Measurements from ENCODE around the gene HYAL1.

The HYAL1 gene

GRCh38 chr3:50269460-50269859 lies 33.9 kb downstream of the HYAL1 start:
- H3K36me3 ChIP-seq (ENCODE audit: control insufficient read depth, insufficient read depth, low read length), result no peaks in the 10 kb centered on the region
- no peak overlapping the region for H3K27ac ChIP-seq (ENCODE audit: low read depth, low read length, severe bottlenecking)
- WGBS, 2 experiments (ENCODE audit: insufficient coverage in 2 of 2), result 68 to 83% methylated on average over 2 to 3 of the region's 4 CpGs
- H3K9me3 ChIP-seq (ENCODE audit: control insufficient read depth, low read length), result no peaks in the 10 kb centered on the region
- no peak overlapping the region for H3K4me3 ChIP-seq (ENCODE audit: extremely low read depth, insufficient read depth, low read length, poor library complexity, severe bottlenecking)
- peaks cover 64% of the 10 kb centered on the region for H3K4me1 ChIP-seq (ENCODE audit: control insufficient read depth, insufficient read depth, low read length, poor library complexity, severe bottlenecking)

- Histone ChIP-seq H3K36me3 (ENCODE audit: control insufficient read depth, insufficient read depth, low read length) (no peaks in the 10 kb centered on the region), H3K27ac (ENCODE audit: low read depth, low read length, severe bottlenecking) (no peak within 1 kb of the TSS), H3K9me3 (ENCODE audit: control insufficient read depth, low read length) (no peaks in the 10 kb centered on the region), H3K4me3 (ENCODE audit: extremely low read depth, insufficient read depth, low read length, poor library complexity, severe bottlenecking) (peak within 1 kb of the TSS; percentile 2), H3K4me1 (ENCODE audit: control insufficient read depth, insufficient read depth, low read length, poor library complexity, severe bottlenecking) (peaks cover 70% of the 10 kb centered on the region)
- 68 to 70% methylated on average over 11 to 16 of the region's 21 CpGs for WGBS, 2 experiments (ENCODE audit: insufficient coverage in 2 of 2)
Observed at GRCh38 chr3:50268703-50269451, 34.5 kb downstream of the HYAL1 start, which contains the start of gene SEMA3B. SEMA3B (plus strand) TSS chr3:50269147; CDS start chr3:50269241, 94 bp downstream.

DNA sequence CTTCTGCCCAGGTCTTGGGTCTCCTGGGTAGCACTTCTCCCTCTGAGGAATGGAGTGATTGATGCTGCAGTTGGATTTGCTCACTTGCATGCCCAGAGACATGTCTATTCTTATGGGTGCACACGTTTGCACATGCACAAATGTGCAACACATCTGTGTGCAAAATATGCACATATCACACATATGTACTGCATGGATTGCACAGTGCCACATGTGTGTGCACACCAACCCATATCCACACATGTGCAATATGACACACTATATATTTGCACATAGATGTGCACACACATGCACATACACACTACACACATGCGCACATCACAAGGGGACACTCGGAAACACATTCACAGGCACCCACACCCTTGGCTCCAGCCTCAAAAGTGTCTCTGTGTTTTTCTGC lies 35.1 kb downstream of the HYAL1 start:
- H3K27ac ChIP-seq (ENCODE audit: low read depth, low read length, severe bottlenecking), result no peak overlapping the region
- no peaks in the 10 kb centered on the region for H3K36me3 ChIP-seq (ENCODE audit: control insufficient read depth, insufficient read depth, low read length)
- no peaks in the 10 kb centered on the region for H3K9me3 ChIP-seq (ENCODE audit: control insufficient read depth, low read length)
- WGBS, 2 experiments (ENCODE audit: insufficient coverage in 2 of 2), result 93% methylated on average over 3 of the region's 3 CpGs
- H3K4me3 ChIP-seq (ENCODE audit: extremely low read depth, insufficient read depth, low read length, poor library complexity, severe bottlenecking), result no peak overlapping the region
- H3K4me1 ChIP-seq (ENCODE audit: control insufficient read depth, insufficient read depth, low read length, poor library complexity, severe bottlenecking), result peaks cover 76% of the 10 kb centered on the region

DNA sequence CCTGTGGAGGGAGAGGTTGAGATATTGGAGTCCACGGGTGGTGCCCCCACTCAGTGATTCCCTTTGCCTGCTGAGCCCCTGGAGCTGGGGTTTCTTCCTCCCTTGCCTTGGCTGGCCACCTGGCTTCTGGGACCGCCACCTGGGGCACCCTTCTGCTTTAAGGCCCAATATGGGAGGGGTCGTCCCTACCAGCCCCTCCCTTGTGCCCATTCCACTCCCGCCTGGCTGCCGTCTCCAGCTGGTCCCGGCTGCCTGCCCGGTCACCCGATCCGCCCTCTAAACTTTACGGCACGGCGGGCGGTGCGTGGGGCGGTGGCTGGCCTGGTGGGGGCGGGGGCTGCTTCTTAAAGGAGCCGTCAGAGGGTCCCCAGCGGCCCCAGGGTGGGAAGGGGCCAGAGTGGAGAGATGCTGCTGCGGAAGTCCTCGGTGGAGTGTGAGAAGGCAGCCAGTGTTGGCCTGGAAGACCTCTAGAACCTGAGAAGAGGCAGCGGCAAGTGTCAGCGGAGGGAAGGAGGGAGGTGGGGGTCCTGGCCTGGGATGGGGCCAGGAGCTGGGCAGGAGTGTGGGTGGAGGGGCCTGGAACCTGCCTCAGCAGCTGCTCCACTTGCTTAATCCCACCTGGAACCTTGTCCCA lies 36.0 kb downstream of the HYAL1 start:
- Histone ChIP-seq H3K4me1 (ENCODE audit: control insufficient read depth, insufficient read depth, low read length, poor library complexity, severe bottlenecking) (peaks cover 83% of the 10 kb centered on the region), H3K9me3 (ENCODE audit: control insufficient read depth, low read length) (no peaks in the 10 kb centered on the region), H3K4me3 (ENCODE audit: extremely low read depth, insufficient read depth, low read length, poor library complexity, severe bottlenecking) (peak overlapping the region; percentile 7), H3K27ac (ENCODE audit: low read depth, low read length, severe bottlenecking) (no peak overlapping the region), H3K36me3 (ENCODE audit: control insufficient read depth, insufficient read depth, low read length) (no peaks in the 10 kb centered on the region)
- 27 to 33% methylated on average over 17 to 21 of the region's 22 CpGs for WGBS, 2 experiments (ENCODE audit: insufficient coverage in 2 of 2)

DNA sequence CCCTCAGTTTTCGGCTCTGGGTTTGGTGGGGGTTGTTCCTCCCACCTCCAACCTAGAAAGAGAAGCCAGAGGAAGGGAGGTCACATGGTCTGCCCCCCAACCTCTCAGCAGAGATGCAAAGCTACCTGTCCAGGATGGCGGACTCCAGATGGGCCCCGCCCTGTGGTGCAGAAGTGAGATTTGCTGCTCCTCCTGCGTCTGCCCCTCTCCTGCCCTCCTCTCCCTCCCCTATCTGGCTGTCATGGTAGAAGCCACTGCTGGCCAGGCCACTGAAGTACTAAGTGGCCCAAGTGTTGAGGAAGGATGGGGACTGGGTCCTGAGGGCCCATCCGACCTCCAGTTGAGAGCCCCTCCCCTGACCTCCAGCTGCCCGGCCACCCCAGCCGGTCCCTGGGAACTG lies 36.5 kb downstream of the HYAL1 start:
- WGBS, 2 experiments (ENCODE audit: insufficient coverage in 2 of 2), result 79 to 100% methylated on average over 2 to 3 of the region's 7 CpGs

GRCh38 chr3:50266017-50266416 lies 37.4 kb downstream of the HYAL1 start:
- Histone ChIP-seq H3K4me1 (ENCODE audit: control insufficient read depth, insufficient read depth, low read length, poor library complexity, severe bottlenecking) (peaks cover 77% of the 10 kb centered on the region), H3K27ac (ENCODE audit: low read depth, low read length, severe bottlenecking) (peak overlapping the region; percentile 85), H3K9me3 (ENCODE audit: control insufficient read depth, low read length) (no peaks in the 10 kb centered on the region), H3K36me3 (ENCODE audit: control insufficient read depth, insufficient read depth, low read length) (no peaks in the 10 kb centered on the region), H3K4me3 (ENCODE audit: extremely low read depth, insufficient read depth, low read length, poor library complexity, severe bottlenecking) (no peak overlapping the region)
- 94 to 96% methylated on average over 6 of the region's 6 CpGs for WGBS, 2 experiments (ENCODE audit: insufficient coverage in 2 of 2)

More for the DNA sequence above, 36.5 kb downstream of the HYAL1 start:
- no peaks in the 10 kb centered on the region for H3K9me3 ChIP-seq (ENCODE audit: control insufficient read depth, low read length)
- H3K4me3 ChIP-seq (ENCODE audit: extremely low read depth, insufficient read depth, low read length, poor library complexity, severe bottlenecking), result peak overlapping the region; percentile 7
- no peak overlapping the region for H3K27ac ChIP-seq (ENCODE audit: low read depth, low read length, severe bottlenecking)
- H3K4me1 ChIP-seq (ENCODE audit: control insufficient read depth, insufficient read depth, low read length, poor library complexity, severe bottlenecking), result peaks cover 78% of the 10 kb centered on the region
- H3K36me3 ChIP-seq (ENCODE audit: control insufficient read depth, insufficient read depth, low read length), result no peaks in the 10 kb centered on the region

DNA sequence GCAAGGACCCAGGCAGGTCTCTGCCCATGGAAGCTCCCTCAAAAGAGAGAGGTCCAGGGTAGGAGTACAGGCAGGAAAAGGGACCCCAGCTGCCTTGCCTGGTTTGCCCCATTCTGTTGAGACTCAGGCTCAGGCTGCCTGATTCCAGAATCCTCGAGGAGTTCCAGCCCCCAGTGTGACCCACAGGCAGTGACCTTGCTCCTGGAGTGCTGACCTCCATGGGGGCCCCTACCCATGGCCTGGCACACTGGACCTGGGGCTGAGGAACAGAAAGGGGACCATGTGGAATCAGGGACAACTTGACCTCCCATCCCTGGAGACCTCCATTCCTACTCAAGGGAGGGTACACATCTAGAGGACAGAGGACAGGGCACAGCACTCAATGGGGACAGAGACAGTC lies 37.8 kb downstream of the HYAL1 start:
- Histone ChIP-seq H3K27ac (ENCODE audit: low read depth, low read length, severe bottlenecking) (peak overlapping the region; percentile 85), H3K9me3 (ENCODE audit: control insufficient read depth, low read length) (no peaks in the 10 kb centered on the region), H3K36me3 (ENCODE audit: control insufficient read depth, insufficient read depth, low read length) (no peaks in the 10 kb centered on the region), H3K4me1 (ENCODE audit: control insufficient read depth, insufficient read depth, low read length, poor library complexity, severe bottlenecking) (peaks cover 77% of the 10 kb centered on the region), H3K4me3 (ENCODE audit: extremely low read depth, insufficient read depth, low read length, poor library complexity, severe bottlenecking) (no peak overlapping the region)
- WGBS, 2 experiments (ENCODE audit: insufficient coverage in 2 of 2), result 82 to 90% methylated on average over 1 of the region's 1 CpG

DNA sequence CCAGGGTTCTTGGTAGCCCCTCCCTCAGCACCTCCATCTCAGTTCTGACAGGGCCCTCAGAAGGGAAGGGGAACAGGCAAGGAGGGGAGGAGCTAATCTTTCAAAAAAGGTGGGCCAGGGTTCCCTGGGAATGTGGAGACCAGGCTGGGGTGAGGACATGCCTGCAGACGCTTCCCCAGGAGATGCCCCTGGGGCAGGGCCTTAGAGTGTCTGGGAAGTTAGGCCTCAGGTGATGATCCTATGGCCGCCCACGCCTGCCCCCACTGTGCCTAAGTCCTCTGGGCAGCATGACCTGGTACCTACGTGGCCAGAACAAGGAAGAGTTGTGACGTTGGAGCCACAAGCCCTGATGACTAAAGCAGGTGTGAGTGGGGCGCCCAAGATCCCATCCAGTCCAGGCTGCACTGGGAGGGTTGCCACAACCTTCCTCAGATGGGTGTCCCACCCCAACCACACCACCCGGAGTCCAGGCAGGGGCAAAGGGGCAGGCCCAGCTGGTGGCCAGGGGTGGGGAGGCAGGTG lies 38.3 kb downstream of the HYAL1 start:
- H3K4me1 ChIP-seq (ENCODE audit: control insufficient read depth, insufficient read depth, low read length, poor library complexity, severe bottlenecking), result peaks cover 77% of the 10 kb centered on the region
- WGBS, 2 experiments (ENCODE audit: insufficient coverage in 2 of 2), result 72 to 84% methylated on average over 5 to 6 of the region's 7 CpGs
- H3K27ac ChIP-seq (ENCODE audit: low read depth, low read length, severe bottlenecking), result peak overlapping the region; percentile 85
- H3K4me3 ChIP-seq (ENCODE audit: extremely low read depth, insufficient read depth, low read length, poor library complexity, severe bottlenecking), result no peak overlapping the region
- no peaks in the 10 kb centered on the region for H3K9me3 ChIP-seq (ENCODE audit: control insufficient read depth, low read length)
- H3K36me3 ChIP-seq (ENCODE audit: control insufficient read depth, insufficient read depth, low read length), result no peaks in the 10 kb centered on the region

DNA sequence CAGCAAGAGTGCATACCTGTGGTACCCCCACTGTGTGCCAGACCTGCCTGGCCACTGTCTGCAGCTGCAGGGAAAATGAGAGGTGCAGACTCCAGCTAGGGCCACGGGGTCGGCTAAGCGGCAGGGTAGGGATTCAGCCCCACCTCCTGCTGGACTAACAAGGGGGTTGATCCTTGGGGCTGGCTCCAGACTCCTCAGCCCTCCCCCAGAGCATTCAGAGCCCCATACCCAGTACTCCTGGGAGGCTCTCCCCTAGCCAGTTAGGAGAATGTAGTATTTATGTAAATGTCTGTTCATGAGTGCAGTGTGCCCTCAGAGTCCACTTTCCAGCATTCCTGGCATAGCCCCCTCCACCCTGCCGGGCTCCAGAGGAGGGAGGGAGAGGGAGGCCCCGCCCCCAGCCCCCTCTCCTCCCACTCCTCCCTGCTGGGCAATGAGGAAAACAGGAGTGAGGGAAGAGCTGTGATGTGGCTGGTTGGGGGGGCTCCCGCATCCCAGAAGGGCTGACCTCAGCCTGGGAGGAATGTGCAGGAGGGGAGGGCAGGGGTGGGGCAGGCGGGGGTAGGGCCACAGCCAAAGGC lies 38.9 kb downstream of the HYAL1 start:
- peak overlapping the region; percentile 96 for H3K27ac ChIP-seq (ENCODE audit: low read depth, low read length, severe bottlenecking)
- no peaks in the 10 kb centered on the region for H3K9me3 ChIP-seq (ENCODE audit: control insufficient read depth, low read length)
- 4% methylated on average over 3 of the region's 7 CpGs; no CpG with 5 or more reads in 1 of the 2 experiments for WGBS, 2 experiments (ENCODE audit: insufficient coverage in 2 of 2)
- H3K4me3 ChIP-seq (ENCODE audit: extremely low read depth, insufficient read depth, low read length, poor library complexity, severe bottlenecking), result no peak overlapping the region
- H3K4me1 ChIP-seq (ENCODE audit: control insufficient read depth, insufficient read depth, low read length, poor library complexity, severe bottlenecking), result peaks cover 74% of the 10 kb centered on the region
- H3K36me3 ChIP-seq (ENCODE audit: control insufficient read depth, insufficient read depth, low read length), result no peaks in the 10 kb centered on the region

- Histone ChIP-seq H3K4me1 (ENCODE audit: control insufficient read depth, insufficient read depth, low read length, poor library complexity, severe bottlenecking) (peaks cover 73% of the 10 kb centered on the region), H3K27ac (ENCODE audit: low read depth, low read length, severe bottlenecking) (peak overlapping the region; percentile 96), H3K9me3 (ENCODE audit: control insufficient read depth, low read length) (no peaks in the 10 kb centered on the region), H3K36me3 (ENCODE audit: control insufficient read depth, insufficient read depth, low read length) (peaks cover 6% of the 10 kb centered on the region), H3K4me3 (ENCODE audit: extremely low read depth, insufficient read depth, low read length, poor library complexity, severe bottlenecking) (no peak overlapping the region)
- WGBS, 2 experiments (ENCODE audit: insufficient coverage in 2 of 2), result 66 to 79% methylated on average over 4 to 6 of the region's 6 CpGs
Observed at GRCh38 chr3:50263478-50264382, 39.6 kb downstream of the HYAL1 start.
